CD4-positive, alpha-beta T cell (primary cell): ENCODE data around the gene LYPD4. TPM values are rescaled to one million over a fixed set of nuclear protein-coding genes. Genes with fewer than 3 reads are reported as not detected.
A peak's percentile ranks its signal among the peaks of the same experiment; 100 is the strongest.

Source experiments
- ATAC-seq: fragments of 200-7000 bp; cut with Tn5 transposase; one replicate; pipeline ENCODE4 v1.10.0; 2022; ENCODE audit warnings: mild to moderate bottlenecking; ENCODE audit not compliant: poor library complexity
- CTCF ChIA-PET: fragments of 350-600 bp; sonication (Branson Sonifier 250); formaldehyde crosslinking; loops from one replicate; lab custom pipeline; 2021; ENCODE audit warnings: antibody characterized with exemption, inconsistent platforms; lab: Charles Lee
- POLR2A ChIA-PET: fragments of 350-600 bp; sonication (Branson Sonifier 250); formaldehyde crosslinking; loops from one replicate; lab custom pipeline; 2021; ENCODE audit warnings: antibody characterized with exemption, inconsistent platforms; lab: Charles Lee
- DNase-seq, 14 experiments: peaks; one replicate each; pipeline ENCODE4 v3.0.0-alpha.2; 2013 to 2020; ENCODE audit warnings: mixed read lengths in 2 of 14
- H3K27ac ChIP-seq, 2 donors: one replicate each; pipeline versions ENCODE4 v1.5.1 to v1.7.0; 2013; ENCODE audit warnings: low read length in 2 of 2, low read depth in 1 of 2, mild to moderate bottlenecking in 1 of 2
- H3K27me3 ChIP-seq, 2 experiments: 1 replicate in 1 of 2; 2 replicates in 1 of 2; pipeline versions ENCODE4 v1.6.1 to v1.7.0; 2013; ENCODE audit warnings: low read length in 2 of 2, control low read depth in 1 of 2, mild to moderate bottlenecking in 1 of 2, moderate library complexity in 1 of 2; ENCODE audit not compliant: insufficient read depth in 2 of 2, control insufficient read depth in 1 of 2
- H3K36me3 ChIP-seq: one replicate; pipeline ENCODE4 v1.6.1; 2013; ENCODE audit warnings: low read length, control low read depth; ENCODE audit not compliant: insufficient read depth
- H3K4me1 ChIP-seq: one replicate; pipeline ENCODE4 v1.6.1; 2013; ENCODE audit warnings: low read length, control low read depth; ENCODE audit not compliant: insufficient read depth
- H3K4me3 ChIP-seq: one replicate; pipeline ENCODE4 v1.5.1; 2013; ENCODE audit warnings: mild to moderate bottlenecking, low read length, moderate library complexity
- H3K9me3 ChIP-seq, 2 experiments: 1 replicate in 1 of 2; 2 replicates in 1 of 2; pipeline versions ENCODE4 v1.6.1 to v1.7.0; 2013; ENCODE audit warnings: low read length in 2 of 2, mild to moderate bottlenecking in 2 of 2, control low read depth in 1 of 2, moderate library complexity in 1 of 2; ENCODE audit not compliant: control insufficient read depth in 1 of 2, insufficient read depth in 1 of 2
- H3K27ac Mint-ChIP-seq: one replicate; pipeline ENCODE4 v1.8.0; 2020; ENCODE audit warnings: mixed read lengths
- H3K27me3 Mint-ChIP-seq: one replicate; pipeline ENCODE4 v1.8.0; 2021; ENCODE audit warnings: mixed read lengths
- H3K36me3 Mint-ChIP-seq: one replicate; pipeline ENCODE4 v1.8.0; 2021; ENCODE audit warnings: low read depth, mixed read lengths
- H3K4me1 Mint-ChIP-seq: one replicate; pipeline ENCODE4 v1.8.0; 2021; ENCODE audit warnings: low read depth, mixed read lengths
- H3K4me3 Mint-ChIP-seq: one replicate; pipeline ENCODE4 v1.8.0; 2020; ENCODE audit warnings: mild to moderate bottlenecking, mixed read lengths
- H3K9me3 Mint-ChIP-seq: one replicate; pipeline ENCODE4 v1.8.0; 2020; ENCODE audit warnings: mixed read lengths
- CTCF ChIP-seq: fragments of 200-600 bp; IDR thresholded peaks from one replicate; pipeline ENCODE4 v1.8.0; 2022; ENCODE audit warnings: antibody characterized with exemption, mild to moderate bottlenecking
- intact Hi-C, 2 experiments: fragments of 100-400 bp; cut with DNase I in 1 of 2; cut with micrococcal nuclease in 1 of 2; formaldehyde crosslinking; loops; one replicate each; pipeline versions ENCODE4 v1.15.1 to v1.9.0; 2023 to 2025; cut with DNase I, micrococcal nuclease
- polyA plus RNA-seq, 2 donors: library from polyadenylated mRNA; unstranded; fragments of 120-200 nt; gene quantifications; one replicate each; pipeline ENCODE4 v1.2.1, GENCODE V29; 2013
- total RNA-seq, 174 experiments: library from RNA in 2 of 174; stranded (reverse) in 2 of 174; gene quantifications; one replicate each; pipeline ENCODE4 v1.2.3 and lab custom pipeline; 2021 to 2026

The LYPD4 gene
- not detected for total RNA-seq
- polyA plus RNA-seq (2013, experiment 1 of 2) = not detected
- polyA plus RNA-seq (2013, experiment 2 of 2) = not detected
- total RNA-seq (lab: John Stamatoyannopoulos, UW) = 0 to 0.11 (median 0) reads per million in 172 experiments

GRCh38 chr19:41844601-41845000 lies at the start of gene LYPD4:
LYPD4 (minus strand) TSS chr19:41844683; CDS start chr19:41839285, 5,398 bp downstream.
- Histone ChIP-seq H3K27me3 (no peaks in the 10 kb centered on the region), H3K4me3 (no peak within 1 kb of the TSS), H3K4me1 (no peaks in the 10 kb centered on the region), H3K9me3 (peaks cover 0 to 10% of the 10 kb centered on the region in 2 experiments), H3K36me3 (no peaks in the 10 kb centered on the region), H3K27ac (no peak within 1 kb of the TSS)
- Mint-ChIP-seq H3K4me3 (no peak within 1 kb of the TSS), H3K4me1 (no peaks in the 10 kb centered on the region), H3K27ac (no peak within 1 kb of the TSS), H3K9me3 (no peaks in the 10 kb centered on the region), H3K27me3 (no peaks in the 10 kb centered on the region), H3K36me3 (no peaks in the 10 kb centered on the region)
- ChIA-PET POLR2A (no interaction called here), CTCF (no interaction called here)
- no peak for ATAC-seq
- TF ChIP-seq CTCF = no peak
- DNase-seq = no peak
- intact Hi-C loops = no loop called here

- Histone ChIP-seq H3K9me3 (no peaks in the 10 kb centered on the region), H3K27ac (peak overlapping the region; percentile 24 to 60), H3K4me1 (peaks cover 87% of the 10 kb centered on the region), H3K27me3 (no peaks in the 10 kb centered on the region), H3K36me3 (peaks cover 90% of the 10 kb centered on the region), H3K4me3 (no peak overlapping the region)
- no peak for TF ChIP-seq CTCF
- POLR2A ChIA-PET = no interaction called here
- Mint-ChIP-seq H3K4me3 (peak overlapping the region; percentile 56), H3K4me1 (peaks cover 57% of the 10 kb centered on the region), H3K9me3 (no peaks in the 10 kb centered on the region), H3K27me3 (no peaks in the 10 kb centered on the region), H3K27ac (peak overlapping the region; percentile 76), H3K36me3 (peaks cover 83% of the 10 kb centered on the region)
- intact Hi-C loops = no loop called here
- ATAC-seq = peak; percentile 55
- CTCF ChIA-PET = no interaction called here
- DNase-seq = peak in 2 of 14 experiments; percentile 50 to 58
Measured at GRCh38 chr19:41893899-41894298, 49.4 kb upstream of the LYPD4 start.

GRCh38 chr19:41892173-41892902 lies 47.9 kb upstream of the LYPD4 start:
- ChIA-PET POLR2A (interaction anchor here (0.9 to 12.4 kb wide), 7 partner anchors 11 to 67 kb away, joined by 3 to 465 read pairs (median 5); partner anchors contain the start of genes CD79A, RABAC1 and RPS19), CTCF (interaction anchor here (0.5 to 8.8 kb wide), 2 partner anchors 8 to 19 kb away, joined by 3 to 119 read pairs; partner anchors contain the start of gene CD79A)
- Histone ChIP-seq H3K4me3 (no peak overlapping the region), H3K27me3 (no peaks in the 10 kb centered on the region), H3K27ac (peak overlapping the region; percentile 52 to 57), H3K9me3 (no peaks in the 10 kb centered on the region), H3K36me3 (peaks cover 84% of the 10 kb centered on the region), H3K4me1 (peaks cover 94% of the 10 kb centered on the region)
- Mint-ChIP-seq H3K27me3 (no peaks in the 10 kb centered on the region), H3K36me3 (peaks cover 83% of the 10 kb centered on the region), H3K9me3 (no peaks in the 10 kb centered on the region), H3K4me3 (no peak overlapping the region), H3K27ac (peak overlapping the region; percentile 98), H3K4me1 (peaks cover 60% of the 10 kb centered on the region)
- ATAC-seq (no peak), DNase-seq (no peak)
- intact Hi-C loops = no loop called here
- TF ChIP-seq CTCF = no peak
